ES-I3 (cell line): ENCODE results near the gene PRKAR2B.

ENCODE experiments used
- H3K36me3 ChIP-seq: 2 replicates; pipeline ENCODE4 v1.6.1; 2013; ENCODE audit warnings: mild to moderate bottlenecking, low read length, control low read depth, moderate library complexity; ENCODE audit not compliant: insufficient read depth
- H3K4me1 ChIP-seq: 2 replicates; pipeline ENCODE4 v1.6.1; 2013; ENCODE audit warnings: mild to moderate bottlenecking, control low read depth, low read length; ENCODE audit not compliant: insufficient read depth
- H3K9ac ChIP-seq: 2 replicates; pipeline ENCODE4 v1.6.1; 2013; ENCODE audit warnings: low read depth, mild to moderate bottlenecking, low read length, moderate library complexity
- H3K9me3 ChIP-seq: 2 replicates; pipeline ENCODE4 v1.6.1; 2013; ENCODE audit warnings: mild to moderate bottlenecking, low read length, moderate library complexity; ENCODE audit not compliant: control insufficient read depth, insufficient read depth

The PRKAR2B gene

GRCh38 chr7:107070710-107071109 lies 26.2 kb downstream of the PRKAR2B start:
- H3K9me3 ChIP-seq, result no peaks in the 10 kb centered on the region
- no peak overlapping the region for H3K9ac ChIP-seq
- H3K36me3 ChIP-seq, result no peaks in the 10 kb centered on the region
- peaks cover 5% of the 10 kb centered on the region; the same call in 1 of the 2 replicates for H3K4me1 ChIP-seq

- H3K36me3 ChIP-seq, result no peaks in the 10 kb centered on the region
- no peaks in the 10 kb centered on the region for H3K9me3 ChIP-seq
- H3K9ac ChIP-seq, result no peak overlapping the region
- H3K4me1 ChIP-seq, result peaks cover 5% of the 10 kb centered on the region; the same call in 1 of the 2 replicates
Observed at GRCh38 chr7:107071129-107071528, 26.6 kb downstream of the PRKAR2B start.

- Histone ChIP-seq H3K9ac (no peak overlapping the region), H3K36me3 (no peaks in the 10 kb centered on the region), H3K9me3 (no peaks in the 10 kb centered on the region), H3K4me1 (peaks cover 5% of the 10 kb centered on the region; the same call in 1 of the 2 replicates)
Observed at GRCh38 chr7:107072133-107072532, 27.6 kb downstream of the PRKAR2B start.

GRCh38 chr7:107075863-107076574 lies 31.5 kb downstream of the PRKAR2B start:
- Histone ChIP-seq H3K4me1 (no peaks in the 10 kb centered on the region), H3K36me3 (no peaks in the 10 kb centered on the region), H3K9me3 (no peaks in the 10 kb centered on the region), H3K9ac (no peak overlapping the region)

- Histone ChIP-seq H3K9ac (no peak overlapping the region), H3K36me3 (no peaks in the 10 kb centered on the region), H3K4me1 (no peaks in the 10 kb centered on the region), H3K9me3 (no peaks in the 10 kb centered on the region)
Observed at GRCh38 chr7:107076781-107077698, 32.5 kb downstream of the PRKAR2B start.

GRCh38 chr7:107077699-107078516 lies 33.4 kb downstream of the PRKAR2B start:
- Histone ChIP-seq H3K4me1 (no peaks in the 10 kb centered on the region), H3K9ac (no peak overlapping the region), H3K9me3 (no peaks in the 10 kb centered on the region), H3K36me3 (no peaks in the 10 kb centered on the region)

GRCh38 chr7:107078517-107078966 lies 34.0 kb downstream of the PRKAR2B start:
- H3K4me1 ChIP-seq, result no peaks in the 10 kb centered on the region
- H3K9me3 ChIP-seq, result no peaks in the 10 kb centered on the region
- no peak overlapping the region for H3K9ac ChIP-seq

GRCh38 chr7:107079212-107079940 lies 34.9 kb downstream of the PRKAR2B start:
- no peaks in the 10 kb centered on the region for H3K9me3 ChIP-seq
- no peaks in the 10 kb centered on the region for H3K36me3 ChIP-seq
- no peak overlapping the region for H3K9ac ChIP-seq
- no peaks in the 10 kb centered on the region for H3K4me1 ChIP-seq

More at GRCh38 chr7:107078517-107078966, 34.0 kb downstream of the PRKAR2B start:
- H3K36me3 ChIP-seq, result no peaks in the 10 kb centered on the region

GRCh38 chr7:107080099-107080505 lies 35.6 kb downstream of the PRKAR2B start:
- Histone ChIP-seq H3K9ac (no peak overlapping the region), H3K36me3 (no peaks in the 10 kb centered on the region), H3K9me3 (no peaks in the 10 kb centered on the region), H3K4me1 (no peaks in the 10 kb centered on the region)

GRCh38 chr7:107080533-107080932 lies 36.0 kb downstream of the PRKAR2B start:
- H3K9ac ChIP-seq, result no peak overlapping the region
- H3K4me1 ChIP-seq, result no peaks in the 10 kb centered on the region
- no peaks in the 10 kb centered on the region for H3K9me3 ChIP-seq
- H3K36me3 ChIP-seq, result no peaks in the 10 kb centered on the region

GRCh38 chr7:107085180-107085579 lies 40.7 kb downstream of the PRKAR2B start:
- Histone ChIP-seq H3K9me3 (no peaks in the 10 kb centered on the region), H3K36me3 (no peaks in the 10 kb centered on the region), H3K9ac (no peak overlapping the region), H3K4me1 (peaks cover 3% of the 10 kb centered on the region)

GRCh38 chr7:107089627-107090026 lies 45.1 kb downstream of the PRKAR2B start:
- Histone ChIP-seq H3K4me1 (peaks cover 5% of the 10 kb centered on the region), H3K9me3 (no peaks in the 10 kb centered on the region), H3K9ac (no peak overlapping the region), H3K36me3 (no peaks in the 10 kb centered on the region)

GRCh38 chr7:107090457-107090856 lies 46.0 kb downstream of the PRKAR2B start:
- H3K36me3 ChIP-seq, result no peaks in the 10 kb centered on the region
- H3K4me1 ChIP-seq, result peaks cover 5% of the 10 kb centered on the region
- no peak overlapping the region for H3K9ac ChIP-seq
- H3K9me3 ChIP-seq, result no peaks in the 10 kb centered on the region
